ENCODE results near the gene CCDC201. TPM values are rescaled to one million over a fixed set of nuclear protein-coding genes. Genes with fewer than 3 reads are reported as not detected.

CCDC201 gene
- total RNA-seq, 2 experiments from 2014 or later, result not detected

DNA sequence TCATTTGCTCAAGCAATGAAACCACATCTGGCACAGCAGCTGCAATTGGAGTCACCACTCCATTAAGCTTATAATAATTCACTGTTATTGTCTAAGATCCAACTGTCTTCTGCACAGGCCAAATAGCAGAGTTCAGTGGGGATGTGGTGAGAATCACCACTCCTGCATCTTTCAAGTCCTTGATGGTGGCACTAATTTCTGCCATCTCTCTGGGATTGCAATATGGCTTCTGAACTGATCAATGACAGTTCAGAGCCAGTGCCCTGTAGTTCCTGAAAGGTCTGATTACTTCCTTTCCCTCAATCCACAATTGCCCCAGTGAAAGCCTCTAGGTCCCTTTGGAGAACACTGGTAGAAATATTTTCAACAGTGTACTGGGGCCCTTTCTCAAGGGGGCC lies 21.8 kb upstream of the CCDC201 start:
- ATAC-seq (no peak), DNase-seq (no peak)
- Mint-ChIP-seq H3K4me1 (ENCODE audit: low read depth) (no peaks in the 10 kb centered on the region), H3K4me3 (no peak overlapping the region), H3K27me3 (peaks cover 36% of the 10 kb centered on the region), H3K27ac (no peak overlapping the region), H3K9me3 (no peaks in the 10 kb centered on the region), H3K36me3 (ENCODE audit: low read depth) (no peaks in the 10 kb centered on the region)
- TF ChIP-seq, protein P1, sequence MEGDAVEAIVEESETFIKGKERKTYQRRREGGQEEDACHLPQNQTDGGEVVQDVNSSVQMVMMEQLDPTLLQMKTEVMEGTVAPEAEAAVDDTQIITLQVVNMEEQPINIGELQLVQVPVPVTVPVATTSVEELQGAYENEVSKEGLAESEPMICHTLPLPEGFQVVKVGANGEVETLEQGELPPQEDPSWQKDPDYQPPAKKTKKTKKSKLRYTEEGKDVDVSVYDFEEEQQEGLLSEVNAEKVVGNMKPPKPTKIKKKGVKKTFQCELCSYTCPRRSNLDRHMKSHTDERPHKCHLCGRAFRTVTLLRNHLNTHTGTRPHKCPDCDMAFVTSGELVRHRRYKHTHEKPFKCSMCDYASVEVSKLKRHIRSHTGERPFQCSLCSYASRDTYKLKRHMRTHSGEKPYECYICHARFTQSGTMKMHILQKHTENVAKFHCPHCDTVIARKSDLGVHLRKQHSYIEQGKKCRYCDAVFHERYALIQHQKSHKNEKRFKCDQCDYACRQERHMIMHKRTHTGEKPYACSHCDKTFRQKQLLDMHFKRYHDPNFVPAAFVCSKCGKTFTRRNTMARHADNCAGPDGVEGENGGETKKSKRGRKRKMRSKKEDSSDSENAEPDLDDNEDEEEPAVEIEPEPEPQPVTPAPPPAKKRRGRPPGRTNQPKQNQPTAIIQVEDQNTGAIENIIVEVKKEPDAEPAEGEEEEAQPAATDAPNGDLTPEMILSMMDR (IDR thresholded peaks at IDR 0.05), result no peak
- intact Hi-C loops (cut with micrococcal nuclease), result no loop called here
- ChIA-PET POLR2A (no interaction called here), CTCF (no interaction called here)

- DNase-seq (no peak), ATAC-seq (no peak)
- Mint-ChIP-seq H3K4me3 (no peak overlapping the region), H3K27ac (no peak overlapping the region), H3K9me3 (no peaks in the 10 kb centered on the region), H3K4me1 (ENCODE audit: low read depth) (no peaks in the 10 kb centered on the region), H3K27me3 (peaks cover 40% of the 10 kb centered on the region), H3K36me3 (ENCODE audit: low read depth) (no peaks in the 10 kb centered on the region)
- ChIA-PET POLR2A (no interaction called here), CTCF (no interaction called here)
- TF ChIP-seq, protein P1 (IDR thresholded peaks at IDR 0.05), result no peak
- intact Hi-C loops (cut with micrococcal nuclease), result no loop called here
Measured at GRCh38 chr7:45893996-45894664, 21.2 kb upstream of the CCDC201 start.

DNA sequence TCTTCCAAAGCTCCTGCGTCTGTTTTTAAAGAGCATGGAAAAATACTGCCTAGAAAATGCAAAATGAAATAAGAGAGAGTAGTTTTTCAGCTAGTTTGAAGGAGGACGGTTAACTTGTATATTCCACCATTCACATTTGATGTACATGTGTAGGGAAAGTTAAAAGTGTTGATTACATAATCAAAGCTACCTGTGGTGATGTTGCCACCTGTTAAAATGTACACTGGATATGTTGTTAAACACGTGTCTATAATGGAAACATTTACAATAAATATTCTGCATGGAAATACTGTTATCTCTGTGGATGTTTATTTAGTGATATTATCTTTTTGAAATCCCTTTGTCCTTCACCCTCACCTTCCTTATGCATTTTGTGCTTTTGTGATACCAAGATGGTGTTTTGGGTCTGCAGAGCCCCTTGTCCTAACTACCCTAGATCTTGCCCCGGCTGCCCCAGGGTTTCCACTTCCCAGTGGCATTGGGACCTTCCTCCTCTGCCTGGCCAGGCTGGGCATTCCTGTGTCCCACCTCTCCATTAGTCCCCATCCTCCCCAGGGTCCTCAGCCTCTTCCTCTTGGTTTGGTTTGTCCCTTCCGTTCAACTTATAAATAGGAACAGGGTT lies 20.6 kb upstream of the CCDC201 start:
- DNase-seq (no peak), ATAC-seq (no peak)
- intact Hi-C loops (cut with micrococcal nuclease), result no loop called here
- Mint-ChIP-seq H3K4me3 (no peak overlapping the region), H3K27me3 (peaks cover 42% of the 10 kb centered on the region), H3K36me3 (ENCODE audit: low read depth) (no peaks in the 10 kb centered on the region), H3K27ac (no peak overlapping the region), H3K4me1 (ENCODE audit: low read depth) (no peaks in the 10 kb centered on the region), H3K9me3 (no peaks in the 10 kb centered on the region)
- ChIA-PET POLR2A (no interaction called here), CTCF (interaction anchor here (1.2 kb wide), 1 partner anchor 24 kb away, joined by 6 read pairs; no protein-coding TSS in a partner anchor)
- TF ChIP-seq, protein P1 (IDR thresholded peaks at IDR 0.05), result no peak

DNA sequence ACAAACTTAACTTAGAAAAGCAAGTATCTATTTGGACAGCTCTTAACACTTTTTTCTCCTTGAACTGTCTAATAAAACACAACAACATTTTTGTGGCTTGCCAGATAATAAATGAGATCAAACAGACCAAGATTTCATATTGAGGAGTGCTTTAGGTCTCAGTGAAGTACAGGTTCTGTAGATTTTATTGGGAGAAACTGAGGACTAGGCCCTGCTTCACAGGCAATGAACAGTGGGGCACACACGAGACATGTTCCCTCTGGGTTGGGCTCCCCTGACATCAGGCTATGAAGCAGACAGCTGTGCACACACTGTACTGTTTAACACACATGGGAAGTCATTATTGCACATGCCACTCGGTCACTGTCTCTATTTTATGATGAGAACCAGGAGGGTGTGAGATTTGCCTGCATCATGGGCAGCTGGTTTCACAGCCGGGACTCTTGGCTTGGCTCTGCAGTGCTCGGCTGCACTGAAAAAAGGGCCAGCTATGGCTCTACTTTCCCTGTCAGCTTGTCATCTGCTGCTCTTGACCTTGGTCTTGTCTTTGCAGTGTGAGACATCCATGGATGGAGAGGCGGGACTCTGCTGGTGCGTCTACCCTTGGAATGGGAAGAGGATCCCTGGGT lies 19.6 kb upstream of the CCDC201 start:
- Mint-ChIP-seq H3K27me3 (peaks cover 48% of the 10 kb centered on the region), H3K9me3 (no peaks in the 10 kb centered on the region), H3K4me3 (no peak overlapping the region), H3K27ac (no peak overlapping the region), H3K36me3 (ENCODE audit: low read depth) (no peaks in the 10 kb centered on the region), H3K4me1 (ENCODE audit: low read depth) (peaks cover 2% of the 10 kb centered on the region)
- POLR2A ChIA-PET, result no interaction called here
- intact Hi-C loops (cut with micrococcal nuclease), result no loop called here
- TF ChIP-seq, protein P1 (IDR thresholded peaks at IDR 0.05), result no peak
- ATAC-seq (no peak), DNase-seq (no peak)
- CTCF ChIA-PET, result interaction anchor here (1.1 to 1.2 kb wide), 2 partner anchors 24 to 25 kb away, joined by 3 to 6 read pairs; no protein-coding TSS in a partner anchor

Measured in activated CD8-positive, alpha-beta T cell treated with anti-CD3 and anti-CD28 coated beads for 36 hours (primary cell).